Cardiac muscle cell (in vitro differentiated cells and primary cell): Measurements from ENCODE around the gene ATXN7. TPM values are rescaled to one million over a fixed set of nuclear protein-coding genes. Genes with fewer than 3 reads are reported as not detected.

ENCODE experiments used
- DNase-seq, 2 donors: peaks; one replicate each; pipeline versions ENCODE4 v3.0.0 to v3.0.0-alpha.2; 2010 to 2017; ENCODE audit warnings: low read depth in 1 of 2, low spot score in 1 of 2
- H3K27ac ChIP-seq: fragments of 200-600 bp; sonication (generic); 2 replicates; pipeline ENCODE4 v1.5.1; 2016
- H3K27me3 ChIP-seq: fragments of 200-600 bp; sonication (generic); 2 replicates; pipeline ENCODE4 v1.6.0; 2016; ENCODE audit warnings: control low read depth
- H3K36me3 ChIP-seq: fragments of 200-600 bp; sonication (generic); 2 replicates; pipeline ENCODE4 v1.5.1; 2016; ENCODE audit warnings: control low read depth
- H3K4me1 ChIP-seq: fragments of 200-600 bp; sonication (generic); 2 replicates; pipeline ENCODE4 v1.8.1; 2017; ENCODE audit warnings: low read depth, mild to moderate bottlenecking, mixed run types
- H3K4me3 ChIP-seq: fragments of 200-600 bp; sonication (generic); 2 replicates; pipeline ENCODE4 v1.5.1; 2016; ENCODE audit warnings: mild to moderate bottlenecking
- H3K9me3 ChIP-seq: fragments of 200-600 bp; sonication (generic); 2 replicates; pipeline ENCODE4 v1.5.1; 2017; ENCODE audit warnings: low read depth, mild to moderate bottlenecking, control low read depth
- polyA plus RNA-seq: library from polyadenylated mRNA; unstranded; fragments of >200 nt; fragmentation: Nextera tagmentation; extraction: Ambion mirVana; gene quantifications from 2 replicates; pipeline ENCODE4 v1.2.1, GENCODE V29; 2016
- total RNA-seq: library from RNA; depleted of rRNA; stranded (reverse); fragments of >200 nt; gene quantifications from 2 replicates; pipeline ENCODE4 v1.2.3, GENCODE V29; 2016
- TF ChIP-seq, protein P1 (sequence below): IDR thresholded peaks from 2 replicates; pipeline ENCODE4 v1.5.1; 2012; ENCODE audit warnings: low read depth, mild to moderate bottlenecking, low read length

The ATXN7 gene
- total and polyA plus RNA-seq, 2 experiments from 2014 or later = 8.2 to 8.3 TPM

DNA sequence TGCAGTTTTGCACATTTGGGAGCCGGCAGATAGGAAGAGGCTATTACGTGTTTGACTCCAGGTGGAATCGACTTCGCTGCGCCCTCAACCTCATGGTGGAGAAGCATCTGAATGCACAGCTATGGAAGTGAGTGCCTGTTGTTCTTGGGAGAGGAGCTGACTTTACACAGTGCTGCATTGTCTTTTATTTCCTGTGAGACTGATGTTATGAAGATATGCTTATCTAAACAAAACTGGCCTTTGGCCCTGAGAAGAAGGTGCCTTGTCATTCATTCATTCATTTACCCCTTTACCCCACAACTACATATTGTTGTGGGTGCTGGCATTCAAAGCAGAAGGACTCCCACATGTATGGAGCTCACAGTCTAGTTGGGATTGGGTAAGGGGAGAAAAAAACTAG, 127.1 kb downstream of the ATXN7 start:
- Histone ChIP-seq H3K4me1 (no peaks in the 10 kb centered on the region), H3K9me3 (no peaks in the 10 kb centered on the region), H3K27me3 (no peaks in the 10 kb centered on the region), H3K36me3 (peaks cover 24% of the 10 kb centered on the region), H3K27ac (no peak overlapping the region), H3K4me3 (no peak overlapping the region)
- no peak for DNase-seq
- TF ChIP-seq, protein P1, sequence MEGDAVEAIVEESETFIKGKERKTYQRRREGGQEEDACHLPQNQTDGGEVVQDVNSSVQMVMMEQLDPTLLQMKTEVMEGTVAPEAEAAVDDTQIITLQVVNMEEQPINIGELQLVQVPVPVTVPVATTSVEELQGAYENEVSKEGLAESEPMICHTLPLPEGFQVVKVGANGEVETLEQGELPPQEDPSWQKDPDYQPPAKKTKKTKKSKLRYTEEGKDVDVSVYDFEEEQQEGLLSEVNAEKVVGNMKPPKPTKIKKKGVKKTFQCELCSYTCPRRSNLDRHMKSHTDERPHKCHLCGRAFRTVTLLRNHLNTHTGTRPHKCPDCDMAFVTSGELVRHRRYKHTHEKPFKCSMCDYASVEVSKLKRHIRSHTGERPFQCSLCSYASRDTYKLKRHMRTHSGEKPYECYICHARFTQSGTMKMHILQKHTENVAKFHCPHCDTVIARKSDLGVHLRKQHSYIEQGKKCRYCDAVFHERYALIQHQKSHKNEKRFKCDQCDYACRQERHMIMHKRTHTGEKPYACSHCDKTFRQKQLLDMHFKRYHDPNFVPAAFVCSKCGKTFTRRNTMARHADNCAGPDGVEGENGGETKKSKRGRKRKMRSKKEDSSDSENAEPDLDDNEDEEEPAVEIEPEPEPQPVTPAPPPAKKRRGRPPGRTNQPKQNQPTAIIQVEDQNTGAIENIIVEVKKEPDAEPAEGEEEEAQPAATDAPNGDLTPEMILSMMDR = no peak

DNA sequence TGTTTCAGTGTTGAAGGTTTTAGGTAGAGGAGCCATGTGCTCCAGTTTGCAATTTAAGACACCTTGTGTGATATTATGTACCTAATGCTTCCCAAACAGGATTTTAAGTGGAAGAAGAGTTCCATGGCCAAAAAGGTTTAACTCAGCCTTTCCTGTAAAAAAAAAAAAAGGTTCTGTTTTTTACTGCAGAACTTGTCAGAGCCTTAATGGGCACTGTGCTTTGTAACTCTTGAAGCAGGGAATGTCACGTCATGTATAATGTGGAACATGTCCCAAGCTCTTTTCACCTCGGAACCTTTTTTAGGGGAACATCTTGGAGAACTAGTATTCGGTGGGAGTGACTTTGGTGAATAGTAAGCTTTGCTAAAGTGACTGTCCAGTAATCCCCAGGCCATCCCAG, 128.0 kb downstream of the ATXN7 start:
- H3K36me3 ChIP-seq = peaks cover 30% of the 10 kb centered on the region
- H3K4me1 ChIP-seq = no peaks in the 10 kb centered on the region
- no peaks in the 10 kb centered on the region for H3K27me3 ChIP-seq
- no peaks in the 10 kb centered on the region for H3K9me3 ChIP-seq
- TF ChIP-seq, protein P1 = no peak
- H3K27ac ChIP-seq = no peak overlapping the region
- DNase-seq = no peak
- H3K4me3 ChIP-seq = no peak overlapping the region

DNA sequence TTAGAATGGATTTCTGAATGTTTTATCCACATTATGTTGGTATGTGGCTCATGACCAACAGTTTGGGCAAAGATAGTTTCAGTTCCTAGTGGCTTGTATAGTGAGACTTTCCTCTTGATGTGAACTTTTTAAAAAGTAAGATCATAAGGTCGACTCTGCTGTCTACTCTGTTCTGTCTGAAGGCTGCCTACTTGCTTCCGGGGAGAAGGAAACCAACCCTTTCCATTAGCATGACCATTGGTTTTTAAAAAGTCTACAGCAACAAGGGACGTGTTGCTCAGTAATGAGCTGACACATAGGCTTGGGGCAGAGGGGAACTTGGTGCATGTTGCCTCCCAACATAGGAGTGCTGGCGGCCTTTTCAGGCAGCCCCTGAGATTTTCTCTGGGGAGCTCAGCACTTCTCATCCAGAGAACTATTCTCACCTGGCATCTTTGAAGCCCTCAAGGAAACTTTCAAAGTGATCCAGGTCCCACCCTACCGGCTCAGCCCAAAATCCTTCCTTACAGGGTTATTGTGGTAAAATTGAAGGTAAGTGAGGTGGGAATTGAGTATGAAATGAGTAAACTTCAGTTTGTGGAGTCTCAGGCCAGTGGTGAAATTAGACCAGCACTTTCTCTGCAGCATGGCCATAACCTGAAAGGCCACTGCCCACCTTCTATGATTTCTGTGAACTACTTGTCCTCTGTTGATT, 129.0 kb downstream of the ATXN7 start:
- H3K27ac ChIP-seq = no peak overlapping the region
- H3K36me3 ChIP-seq = peaks cover 30% of the 10 kb centered on the region

GRCh38 chr3:63993653-63994079, 130.0 kb downstream of the ATXN7 start:
- no peaks in the 10 kb centered on the region for H3K4me1 ChIP-seq
- no peaks in the 10 kb centered on the region for H3K27me3 ChIP-seq
- peaks cover 25% of the 10 kb centered on the region for H3K36me3 ChIP-seq
- no peaks in the 10 kb centered on the region for H3K9me3 ChIP-seq
- DNase-seq = peak; percentile 82 to 89
- H3K27ac ChIP-seq = no peak overlapping the region
- H3K4me3 ChIP-seq = no peak overlapping the region
- TF ChIP-seq, protein P1 = peak; percentile 99

More for the DNA sequence above, 129.0 kb downstream of the ATXN7 start:
- Histone ChIP-seq H3K27me3 (no peaks in the 10 kb centered on the region), H3K9me3 (no peaks in the 10 kb centered on the region), H3K4me1 (no peaks in the 10 kb centered on the region), H3K4me3 (no peak overlapping the region)
- TF ChIP-seq, protein P1 = no peak
- no peak for DNase-seq

DNA sequence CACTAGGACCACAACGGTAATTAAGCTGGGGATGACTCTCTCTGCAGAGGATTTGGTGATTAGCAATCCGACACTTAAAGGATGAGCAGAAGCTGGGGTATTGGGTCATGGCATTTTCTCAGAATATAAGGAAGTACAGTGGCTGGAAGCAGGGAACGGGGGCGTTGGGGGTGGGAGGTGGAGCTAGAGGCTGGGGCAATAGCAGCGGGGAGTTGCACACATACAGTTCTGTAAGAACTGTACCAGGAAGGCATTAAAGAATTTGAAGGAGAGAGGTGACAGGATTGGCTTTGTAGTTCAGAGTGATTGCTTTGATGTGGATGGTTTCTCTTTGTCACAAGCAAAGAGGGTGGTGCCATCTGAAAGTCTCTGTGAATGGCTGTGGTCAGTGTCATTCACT, 131.4 kb downstream of the ATXN7 start:
- no peaks in the 10 kb centered on the region for H3K9me3 ChIP-seq
- TF ChIP-seq, protein P1 = no peak
- no peak for DNase-seq
- no peak overlapping the region for H3K4me3 ChIP-seq
- peaks cover 25% of the 10 kb centered on the region for H3K36me3 ChIP-seq
- H3K4me1 ChIP-seq = peaks cover 12% of the 10 kb centered on the region
- no peaks in the 10 kb centered on the region for H3K27me3 ChIP-seq
- H3K27ac ChIP-seq = no peak overlapping the region
